Gastroesophageal sphincter (tissue), 4 donors: ENCODE data around the gene APMAP. TPM values are rescaled to one million over a fixed set of nuclear protein-coding genes. Genes with fewer than 3 reads are reported as not detected.
A peak's percentile ranks its signal among the peaks of the same experiment; 100 is the strongest.

Experiments used
- ATAC-seq: fragments of 150-250 bp; one replicate; pipeline ENCODE4 v1.9.1; 2016; ENCODE audit warnings: mild to moderate bottlenecking, moderate library complexity
- H3K27ac ChIP-seq, 4 donors: fragments of 200-600 bp; sonication (generic) in 3 of 4; 1 replicate in 3 of 4; 2 replicates in 1 of 4; pipeline ENCODE4 v1.5.1; 2016 to 2019
- H3K27me3 ChIP-seq: fragments of 200-600 bp; sonication (generic); one replicate; pipeline ENCODE4 v1.5.1; 2019
- H3K36me3 ChIP-seq, 2 donors: fragments of 200-600 bp; sonication (generic); one replicate each; pipeline ENCODE4 v1.5.1; 2019; ENCODE audit warnings: control low read depth in 1 of 2
- H3K4me1 ChIP-seq, 3 donors: fragments of 200-600 bp; sonication (generic); 1 replicate in 2 of 3; 2 replicates in 1 of 3; pipeline ENCODE4 v1.5.1; 2016 to 2019; ENCODE audit warnings: control low read depth in 2 of 3
- H3K4me3 ChIP-seq, 2 donors: fragments of 200-600 bp; sonication (generic); one replicate each; pipeline ENCODE4 v1.5.1; 2019; ENCODE audit warnings: mild to moderate bottlenecking in 1 of 2, moderate library complexity in 1 of 2
- H3K9me3 ChIP-seq, 3 donors: fragments of 200-600 bp; sonication (generic); one replicate each; pipeline ENCODE4 v1.5.1; 2017 to 2019; ENCODE audit warnings: control low read depth in 2 of 3
- CTCF ChIP-seq, 4 experiments: fragments of 200-600 bp in 2 of 4; fragments of 450-650 bp in 2 of 4; sonication (generic) in 1 of 4; IDR thresholded peaks; one replicate each; pipeline ENCODE4 v1.5.1; 2017 to 2019; ENCODE audit warnings: antibody characterized with exemption in 4 of 4, mild to moderate bottlenecking in 2 of 4, moderate library complexity in 2 of 4
- EP300 ChIP-seq: sonication (generic); formaldehyde crosslinking; IDR thresholded peaks from one replicate; pipeline ENCODE4 v1.6.1; 2017; ENCODE audit warnings: antibody characterized with exemption, mild to moderate bottlenecking
- POLR2A ChIP-seq, 2 donors: fragments of 450-650 bp; IDR thresholded peaks; one replicate each; pipeline ENCODE4 v1.6.1; 2017; ENCODE audit warnings: antibody characterized with exemption in 2 of 2, mild to moderate bottlenecking in 2 of 2, moderate library complexity in 1 of 2
- POLR2AphosphoS5 ChIP-seq: sonication (generic); formaldehyde crosslinking; IDR thresholded peaks from one replicate; pipeline ENCODE4 v1.6.1; 2017; ENCODE audit warnings: antibody characterized with exemption
- WGBS, 2 donors: methylation state at CpG; one replicate each; pipeline ENCODE4 v1.1.5; 2018; ENCODE audit warnings: low coverage in 1 of 2; 5-methylcytosine and 5-hydroxymethylcytosine counted together
- total RNA-seq, 4 donors: library from RNA; depleted of rRNA; stranded (reverse); fragments of >200 nt; gene quantifications; one replicate each; pipeline ENCODE4 v1.1.0, GENCODE V29; 2016

Gene APMAP
- total RNA-seq, 4 donors from 2014 or later: 24.3 to 46.8 (median 35.9) TPM

GRCh38 chr20:25000268-25000801, 7.8 kb upstream of the APMAP start:
- H3K27me3 ChIP-seq: no peaks in the 10 kb centered on the region
- H3K27ac ChIP-seq: peak overlapping the region in 3 of 4 donors; percentile 28 to 43 (median 39)
- peak; percentile 90 for ATAC-seq
- H3K4me3 ChIP-seq: no peak overlapping the region
- peaks cover 3 to 39% (median 19%) of the 10 kb centered on the region in 3 donors for H3K4me1 ChIP-seq
- WGBS, 2 donors: 0 to 17% methylated on average over 1 to 4 of the region's 4 CpGs
- TF ChIP-seq EP300: no peak
- no peak for TF ChIP-seq POLR2A (IDR thresholded peaks at IDR 0.05)
- peak in 1 of 4 experiments; percentile 49 for TF ChIP-seq CTCF (IDR thresholded peaks at IDR 0.05)
- TF ChIP-seq POLR2AphosphoS5: peak; percentile 85
- H3K36me3 ChIP-seq: peaks cover 0 to 4% of the 10 kb centered on the region in 2 donors
- H3K9me3 ChIP-seq: no peaks in the 10 kb centered on the region

- H3K4me1 ChIP-seq: peaks cover 3 to 39% (median 19%) of the 10 kb centered on the region in 3 donors
- WGBS, 2 donors: 89% methylated on average over 4 of the region's 4 CpGs; no CpG with 5 or more reads in 1 of the 2 donors
- H3K27ac ChIP-seq: peak overlapping the region in 1 of 4 donors; percentile 47
Observed at GRCh38 chr20:24999568-24999967, 7.0 kb upstream of the APMAP start.

GRCh38 chr20:24998631-24999445, 6.3 kb upstream of the APMAP start:
- H3K4me1 ChIP-seq: peaks cover 3 to 44% (median 22%) of the 10 kb centered on the region in 3 donors
- H3K36me3 ChIP-seq: no peaks in the 10 kb centered on the region
- ATAC-seq: peak; percentile 25
- H3K9me3 ChIP-seq: no peaks in the 10 kb centered on the region
- 51 to 73% methylated on average over 3 to 5 of the region's 12 CpGs for WGBS, 2 donors
- H3K27me3 ChIP-seq: no peaks in the 10 kb centered on the region
- peak overlapping the region in 1 of 4 donors; percentile 47 for H3K27ac ChIP-seq
- no peak for TF ChIP-seq POLR2A (IDR thresholded peaks at IDR 0.05)
- H3K4me3 ChIP-seq: no peak overlapping the region

More at GRCh38 chr20:24999568-24999967, 7.0 kb upstream of the APMAP start:
- Histone ChIP-seq H3K4me3 (no peak overlapping the region), H3K27me3 (no peaks in the 10 kb centered on the region), H3K36me3 (no peaks in the 10 kb centered on the region), H3K9me3 (no peaks in the 10 kb centered on the region)
- TF ChIP-seq EP300: no peak
- TF ChIP-seq POLR2A (IDR thresholded peaks at IDR 0.05): no peak
- TF ChIP-seq CTCF (IDR thresholded peaks at IDR 0.05): no peak
- no peak for TF ChIP-seq POLR2AphosphoS5
- ATAC-seq: no peak

GRCh38 chr20:24998121-24998520, 5.6 kb upstream of the APMAP start:
- TF ChIP-seq CTCF (IDR thresholded peaks at IDR 0.05) (no peak), POLR2AphosphoS5 (no peak), EP300 (no peak), POLR2A (IDR thresholded peaks at IDR 0.05) (no peak)
- H3K9me3 ChIP-seq: no peaks in the 10 kb centered on the region
- no peak for ATAC-seq
- peaks cover 3 to 51% (median 26%) of the 10 kb centered on the region in 3 donors for H3K4me1 ChIP-seq
- no peaks in the 10 kb centered on the region for H3K27me3 ChIP-seq
- H3K36me3 ChIP-seq: no peaks in the 10 kb centered on the region
- no peak overlapping the region for H3K4me3 ChIP-seq
- WGBS, 2 donors: 73 to 93% methylated on average over 2 to 3 of the region's 3 CpGs
- peak overlapping the region in 1 of 4 donors; percentile 47 for H3K27ac ChIP-seq

- no peak for ATAC-seq
Observed at GRCh38 chr20:24996449-24997377, 4.2 kb upstream of the APMAP start.

More at GRCh38 chr20:24996449-24997377, 4.2 kb upstream of the APMAP start:
- Histone ChIP-seq H3K9me3 (no peaks in the 10 kb centered on the region), H3K36me3 (no peaks in the 10 kb centered on the region), H3K4me1 (peaks cover 3 to 56% (median 27%) of the 10 kb centered on the region in 3 donors), H3K4me3 (no peak overlapping the region), H3K27ac (no peak overlapping the region), H3K27me3 (no peaks in the 10 kb centered on the region)
- no peak for TF ChIP-seq CTCF (IDR thresholded peaks at IDR 0.05)
- no peak for TF ChIP-seq POLR2A (IDR thresholded peaks at IDR 0.05)
- no peak for TF ChIP-seq POLR2AphosphoS5
- TF ChIP-seq EP300: no peak
- WGBS, 2 donors: 54 to 61% methylated on average over 4 to 5 of the region's 9 CpGs
